ENCODE results near the gene ADGRF3. TPM values are rescaled to one million over a fixed set of nuclear protein-coding genes. Genes with fewer than 3 reads are reported as not detected.

Gene ADGRF3
- total and polyA plus RNA-seq, 2 donors (not counting 1 experiment from before 2014, with no cell fraction given) = 0.47 to 1.00 TPM

DNA sequence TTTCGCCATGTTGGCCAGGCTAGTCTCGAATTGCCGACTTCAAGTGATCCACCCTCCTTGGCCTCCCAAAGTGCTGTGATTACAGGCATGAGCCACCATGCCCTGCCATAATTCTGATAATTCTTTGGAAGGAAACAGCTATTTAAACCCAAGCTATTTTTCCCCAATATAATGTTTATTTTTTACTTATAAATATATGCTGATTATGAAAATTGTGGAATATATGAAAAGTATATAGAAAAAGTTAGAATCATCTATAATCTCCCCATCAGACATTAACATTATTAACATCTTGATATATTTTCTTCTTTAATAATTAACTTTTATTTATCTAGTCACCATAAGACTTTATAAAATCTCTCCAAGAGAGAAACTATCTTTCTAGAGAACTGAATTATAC lies 60.7 kb downstream of the ADGRF3 start:
- Mint-ChIP-seq H3K27me3 (no peaks in the 10 kb centered on the region), H3K27ac (no peak overlapping the region), H3K4me1 (no peaks in the 10 kb centered on the region), H3K9me3 (ENCODE audit: insufficient read depth) (no peaks in the 10 kb centered on the region), H3K4me3 (no peak overlapping the region)
- TF ChIP-seq, protein P1, sequence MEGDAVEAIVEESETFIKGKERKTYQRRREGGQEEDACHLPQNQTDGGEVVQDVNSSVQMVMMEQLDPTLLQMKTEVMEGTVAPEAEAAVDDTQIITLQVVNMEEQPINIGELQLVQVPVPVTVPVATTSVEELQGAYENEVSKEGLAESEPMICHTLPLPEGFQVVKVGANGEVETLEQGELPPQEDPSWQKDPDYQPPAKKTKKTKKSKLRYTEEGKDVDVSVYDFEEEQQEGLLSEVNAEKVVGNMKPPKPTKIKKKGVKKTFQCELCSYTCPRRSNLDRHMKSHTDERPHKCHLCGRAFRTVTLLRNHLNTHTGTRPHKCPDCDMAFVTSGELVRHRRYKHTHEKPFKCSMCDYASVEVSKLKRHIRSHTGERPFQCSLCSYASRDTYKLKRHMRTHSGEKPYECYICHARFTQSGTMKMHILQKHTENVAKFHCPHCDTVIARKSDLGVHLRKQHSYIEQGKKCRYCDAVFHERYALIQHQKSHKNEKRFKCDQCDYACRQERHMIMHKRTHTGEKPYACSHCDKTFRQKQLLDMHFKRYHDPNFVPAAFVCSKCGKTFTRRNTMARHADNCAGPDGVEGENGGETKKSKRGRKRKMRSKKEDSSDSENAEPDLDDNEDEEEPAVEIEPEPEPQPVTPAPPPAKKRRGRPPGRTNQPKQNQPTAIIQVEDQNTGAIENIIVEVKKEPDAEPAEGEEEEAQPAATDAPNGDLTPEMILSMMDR (IDR thresholded peaks at IDR 0.05) = no peak
- TF ChIP-seq EZH2 (IDR thresholded peaks at IDR 0.05; ENCODE audit: borderline replicate concordance, insufficient read depth, low read depth, low read length, poor library complexity, severe bottlenecking) = no peak
- Histone ChIP-seq H3K4me2 (replicated peaks; ENCODE audit: low read depth, low read length, poor library complexity, severe bottlenecking) (no peak overlapping the region), H3K79me2 (ENCODE audit: control insufficient read depth, insufficient read depth, low read length) (no peaks in the 10 kb centered on the region), H3K4me3 (ENCODE audit: control extremely low read depth in 1 of 5, extremely low read depth in 1 of 5, insufficient read depth in 1 of 5, low read depth in 2 of 5, low read length in 4 of 5) (no peak overlapping the region), H2AFZ (ENCODE audit: insufficient read depth, low read depth, low read length, poor library complexity, severe bottlenecking) (no peak overlapping the region), H3K9me3 (ENCODE audit: control extremely low read depth in 1 of 3, control insufficient read depth in 2 of 3, insufficient read depth in 1 of 3, low read length in 2 of 3) (no peaks in the 10 kb centered on the region), H3K27me3 (replicated peaks in 1 of 4; ENCODE audit: control extremely low read depth in 1 of 4, control insufficient read depth in 3 of 4, insufficient read depth in 4 of 4, low read length in 3 of 4) (no peaks in the 10 kb centered on the region), H3K27ac (ENCODE audit: low read length in 2 of 2) (no peak overlapping the region), H3K4me1 (ENCODE audit: control insufficient read depth in 2 of 2, insufficient read depth in 2 of 2, low read length in 2 of 2) (no peaks in the 10 kb centered on the region), H4K20me1 (ENCODE audit: control insufficient read depth, insufficient read depth, low read length, poor library complexity, severe bottlenecking) (no peaks in the 10 kb centered on the region), H3K36me3 (replicated peaks in 1 of 2; ENCODE audit: control extremely low read depth in 1 of 2, control insufficient read depth in 1 of 2, extremely low read depth in 1 of 2, insufficient read depth in 2 of 2, low read length in 1 of 2) (peaks cover 14 to 54% of the 10 kb centered on the region in 2 experiments), H3K9ac (ENCODE audit: low read length) (no peak overlapping the region)
- DNase-seq = no peak
- ATAC-seq (ENCODE audit: low read depth) = no peak
- ChIA-PET POLR2A (no interaction called here), CTCF (interaction anchor here (1.1 kb wide), 1 partner anchor 14 kb away, joined by 3 read pairs; no protein-coding TSS in a partner anchor)
- WGBS (ENCODE audit: insufficient coverage) = no CpG with 5 or more reads among the region's 3 CpGs
- intact Hi-C loops (cut with micrococcal nuclease) = no loop called here

DNA sequence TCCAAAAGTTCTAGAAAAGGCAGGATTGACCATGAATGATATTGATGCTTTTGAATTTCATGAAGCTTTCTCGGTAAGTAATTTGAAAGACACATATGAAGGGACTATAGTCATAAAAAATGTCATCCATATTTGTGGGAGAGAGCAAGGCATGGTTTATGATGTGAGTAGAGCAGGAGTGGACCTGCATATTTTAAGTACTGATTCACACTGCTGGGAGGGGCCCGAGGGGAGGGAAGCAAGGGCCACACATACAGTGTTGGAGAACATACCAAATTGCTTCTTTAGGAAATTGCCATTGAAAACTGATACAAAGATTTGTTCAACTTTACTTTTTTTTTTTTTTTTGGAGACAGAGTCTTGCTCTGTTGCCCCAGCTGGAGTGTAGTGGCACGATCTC lies 62.5 kb downstream of the ADGRF3 start:
- Mint-ChIP-seq H3K27me3 (no peaks in the 10 kb centered on the region), H3K27ac (no peak overlapping the region), H3K4me1 (no peaks in the 10 kb centered on the region), H3K9me3 (ENCODE audit: insufficient read depth) (no peaks in the 10 kb centered on the region), H3K4me3 (no peak overlapping the region)
- Histone ChIP-seq H2AFZ (ENCODE audit: insufficient read depth, low read depth, low read length, poor library complexity, severe bottlenecking) (no peak overlapping the region), H4K20me1 (ENCODE audit: control insufficient read depth, insufficient read depth, low read length, poor library complexity, severe bottlenecking) (no peaks in the 10 kb centered on the region), H3K4me1 (ENCODE audit: control insufficient read depth in 2 of 2, insufficient read depth in 2 of 2, low read length in 2 of 2) (no peaks in the 10 kb centered on the region), H3K36me3 (replicated peaks in 1 of 2; ENCODE audit: control extremely low read depth in 1 of 2, control insufficient read depth in 1 of 2, extremely low read depth in 1 of 2, insufficient read depth in 2 of 2, low read length in 1 of 2) (peaks cover 14 to 65% of the 10 kb centered on the region in 2 experiments), H3K9ac (ENCODE audit: low read length) (no peak overlapping the region), H3K27me3 (replicated peaks in 1 of 4; ENCODE audit: control extremely low read depth in 1 of 4, control insufficient read depth in 3 of 4, insufficient read depth in 4 of 4, low read length in 3 of 4) (no peaks in the 10 kb centered on the region), H3K27ac (ENCODE audit: low read length in 2 of 2) (no peak overlapping the region), H3K4me2 (replicated peaks; ENCODE audit: low read depth, low read length, poor library complexity, severe bottlenecking) (no peak overlapping the region), H3K9me3 (ENCODE audit: control extremely low read depth in 1 of 3, control insufficient read depth in 2 of 3, insufficient read depth in 1 of 3, low read length in 2 of 3) (no peaks in the 10 kb centered on the region), H3K79me2 (ENCODE audit: control insufficient read depth, insufficient read depth, low read length) (no peaks in the 10 kb centered on the region), H3K4me3 (ENCODE audit: control extremely low read depth in 1 of 5, extremely low read depth in 1 of 5, insufficient read depth in 1 of 5, low read depth in 2 of 5, low read length in 4 of 5) (no peak overlapping the region)
- WGBS (ENCODE audit: insufficient coverage) = 97% methylated on average over 3 of the region's 3 CpGs
- no peak for ATAC-seq (ENCODE audit: low read depth)
- DNase-seq = no peak
- ChIA-PET CTCF (no interaction called here), POLR2A (no interaction called here)
- intact Hi-C loops (cut with micrococcal nuclease) = no loop called here
- no peak for TF ChIP-seq EZH2 (IDR thresholded peaks at IDR 0.05; ENCODE audit: borderline replicate concordance, insufficient read depth, low read depth, low read length, poor library complexity, severe bottlenecking)
- TF ChIP-seq, protein P1 (IDR thresholded peaks at IDR 0.05) = no peak
